PFSK-1 (cell line): ENCODE data around the gene DDN.

Source experiments
- FOXP2 ChIP-seq: optimal IDR thresholded peaks from 2 replicates; pipeline ENCODE3; 2011; ENCODE audit warnings: borderline replicate concordance, control low read depth, inconsistent platforms; ENCODE audit not compliant: insufficient read depth; ENCODE audit errors: extremely low read length, extremely low read depth
- POLR2AphosphoS5 ChIP-seq: IDR thresholded peaks from 2 replicates; pipeline ENCODE4 v1.6.1; 2012; ENCODE audit warnings: low read depth, mild to moderate bottlenecking, control low read depth, low read length, moderate library complexity
- SIN3A ChIP-seq: IDR thresholded peaks from 2 replicates; pipeline ENCODE4 v1.6.1; 2012; ENCODE audit warnings: mild to moderate bottlenecking, low read length, moderate library complexity, borderline replicate concordance; ENCODE audit not compliant: insufficient read depth
- TAF1 ChIP-seq: IDR thresholded peaks from 2 replicates; pipeline ENCODE4 v1.6.1; 2012; ENCODE audit warnings: low read length, control low read depth, borderline replicate concordance; ENCODE audit not compliant: insufficient read depth
- TF ChIP-seq, protein P1 (sequence below), 2 experiments: IDR thresholded peaks; 2 replicates each; pipeline versions ENCODE4 v1.6.1 to v1.8.0; 2011 to 2012; ENCODE audit warnings: low read depth in 2 of 2, low read length in 2 of 2, control low read depth in 1 of 2, inconsistent platforms in 1 of 2, mild to moderate bottlenecking in 1 of 2, moderate library complexity in 1 of 2; ENCODE audit not compliant: insufficient read depth in 1 of 2

The DDN gene

DNA sequence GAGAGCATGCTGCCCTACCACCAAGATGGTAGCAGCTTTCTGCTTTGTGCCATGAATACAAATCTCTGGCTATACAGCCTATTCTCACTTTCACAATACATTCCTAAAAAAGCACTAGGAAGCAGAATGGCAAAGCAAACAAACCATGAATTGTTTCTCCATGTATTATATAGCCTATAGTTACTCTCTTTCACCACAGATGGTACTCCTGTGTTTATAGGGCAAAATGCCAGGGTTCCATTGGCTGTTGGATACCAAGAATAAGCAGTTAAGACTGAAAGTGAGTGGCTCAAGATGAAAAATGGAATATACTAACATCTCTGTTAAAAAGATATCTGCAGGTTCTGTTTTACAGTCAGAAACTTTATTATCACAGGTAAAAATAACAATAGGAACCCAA is 53.0 kb downstream of the DDN start:
- TF ChIP-seq SIN3A (no peak), TAF1 (no peak), POLR2AphosphoS5 (no peak), FOXP2 (no peak)
- TF ChIP-seq, protein P1, sequence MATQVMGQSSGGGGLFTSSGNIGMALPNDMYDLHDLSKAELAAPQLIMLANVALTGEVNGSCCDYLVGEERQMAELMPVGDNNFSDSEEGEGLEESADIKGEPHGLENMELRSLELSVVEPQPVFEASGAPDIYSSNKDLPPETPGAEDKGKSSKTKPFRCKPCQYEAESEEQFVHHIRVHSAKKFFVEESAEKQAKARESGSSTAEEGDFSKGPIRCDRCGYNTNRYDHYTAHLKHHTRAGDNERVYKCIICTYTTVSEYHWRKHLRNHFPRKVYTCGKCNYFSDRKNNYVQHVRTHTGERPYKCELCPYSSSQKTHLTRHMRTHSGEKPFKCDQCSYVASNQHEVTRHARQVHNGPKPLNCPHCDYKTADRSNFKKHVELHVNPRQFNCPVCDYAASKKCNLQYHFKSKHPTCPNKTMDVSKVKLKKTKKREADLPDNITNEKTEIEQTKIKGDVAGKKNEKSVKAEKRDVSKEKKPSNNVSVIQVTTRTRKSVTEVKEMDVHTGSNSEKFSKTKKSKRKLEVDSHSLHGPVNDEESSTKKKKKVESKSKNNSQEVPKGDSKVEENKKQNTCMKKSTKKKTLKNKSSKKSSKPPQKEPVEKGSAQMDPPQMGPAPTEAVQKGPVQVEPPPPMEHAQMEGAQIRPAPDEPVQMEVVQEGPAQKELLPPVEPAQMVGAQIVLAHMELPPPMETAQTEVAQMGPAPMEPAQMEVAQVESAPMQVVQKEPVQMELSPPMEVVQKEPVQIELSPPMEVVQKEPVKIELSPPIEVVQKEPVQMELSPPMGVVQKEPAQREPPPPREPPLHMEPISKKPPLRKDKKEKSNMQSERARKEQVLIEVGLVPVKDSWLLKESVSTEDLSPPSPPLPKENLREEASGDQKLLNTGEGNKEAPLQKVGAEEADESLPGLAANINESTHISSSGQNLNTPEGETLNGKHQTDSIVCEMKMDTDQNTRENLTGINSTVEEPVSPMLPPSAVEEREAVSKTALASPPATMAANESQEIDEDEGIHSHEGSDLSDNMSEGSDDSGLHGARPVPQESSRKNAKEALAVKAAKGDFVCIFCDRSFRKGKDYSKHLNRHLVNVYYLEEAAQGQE (IDR thresholded peaks at IDR 0.05; ENCODE audit: insufficient read depth in 1 of 2, low read depth in 2 of 2, low read length in 2 of 2), result no peak
